NCI-H82 treated with DMSO at 0.1 percent for 48 hours (cell line): Measurements from ENCODE around the gene DUSP6.

Experiments
- DNase-seq: peaks from one replicate; lab custom pipeline; 2025; ENCODE audit not compliant: unreplicated experiment; lab: John Stamatoyannopoulos, UW

The DUSP6 gene

GRCh38 chr12:89376202-89376529 lies 23.9 kb upstream of the DUSP6 start:
- DNase-seq, result no peak

GRCh38 chr12:89373763-89374572 lies 21.7 kb upstream of the DUSP6 start:
- DNase-seq, result no peak

- no peak for DNase-seq
Observed at GRCh38 chr12:89372584-89373370, 20.5 kb upstream of the DUSP6 start.

- DNase-seq, result no peak
Observed at GRCh38 chr12:89370850-89371249, 18.5 kb upstream of the DUSP6 start.

GRCh38 chr12:89370421-89370831 lies 18.1 kb upstream of the DUSP6 start:
- no peak for DNase-seq

GRCh38 chr12:89369166-89369565 lies 16.9 kb upstream of the DUSP6 start:
- DNase-seq, result no peak

GRCh38 chr12:89368391-89368790 lies 16.1 kb upstream of the DUSP6 start:
- no peak for DNase-seq

- no peak for DNase-seq
Observed at GRCh38 chr12:89366676-89367364, 14.5 kb upstream of the DUSP6 start.

- no peak for DNase-seq
Observed at GRCh38 chr12:89364631-89365030, 12.3 kb upstream of the DUSP6 start.

- DNase-seq, result no peak
Observed at GRCh38 chr12:89364058-89364457, 11.8 kb upstream of the DUSP6 start.

GRCh38 chr12:89363582-89363981 lies 11.3 kb upstream of the DUSP6 start:
- DNase-seq, result no peak

GRCh38 chr12:89363084-89363483 lies 10.8 kb upstream of the DUSP6 start:
- no peak for DNase-seq

GRCh38 chr12:89359615-89360014 lies 7.3 kb upstream of the DUSP6 start:
- no peak for DNase-seq

GRCh38 chr12:89358805-89359204 lies 6.5 kb upstream of the DUSP6 start:
- no peak for DNase-seq

GRCh38 chr12:89357297-89357730 lies 5.0 kb upstream of the DUSP6 start:
- no peak for DNase-seq

- DNase-seq, result no peak
Observed at GRCh38 chr12:89356069-89356665, 3.9 kb upstream of the DUSP6 start.

GRCh38 chr12:89355243-89356068 lies 3.2 kb upstream of the DUSP6 start:
- DNase-seq, result no peak

GRCh38 chr12:89354612-89355067 lies 2.3 kb upstream of the DUSP6 start:
- no peak for DNase-seq

GRCh38 chr12:89353823-89354611 lies 1.7 kb upstream of the DUSP6 start:
- DNase-seq, result no peak
